ENCODE measurements around the gene POLD1. TPM values are rescaled to one million over a fixed set of nuclear protein-coding genes. Genes with fewer than 3 reads are reported as not detected.

The POLD1 gene
- total and polyA plus RNA-seq, 2 of the 13 experiments (the other 11 are each of a cell fraction or from before 2014, with no cell fraction given): 17.4 to 54.0 TPM

GRCh38 chr19:50349277-50350057, 34.7 kb upstream of the POLD1 start (continued):
- TF ChIP-seq, protein P1, sequence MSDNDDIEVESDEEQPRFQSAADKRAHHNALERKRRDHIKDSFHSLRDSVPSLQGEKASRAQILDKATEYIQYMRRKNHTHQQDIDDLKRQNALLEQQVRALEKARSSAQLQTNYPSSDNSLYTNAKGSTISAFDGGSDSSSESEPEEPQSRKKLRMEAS (IDR thresholded peaks at IDR 0.05): peak; percentile 62
- no peak for TF ChIP-seq BCL6 (CRISPR knock-in tag; IDR thresholded peaks at IDR 0.05)
- TF ChIP-seq PLRG1 (conservative IDR thresholded peaks at IDR 0.05): no peak
- TF ChIP-seq PLSCR1 (CRISPR knock-in tag; IDR thresholded peaks at IDR 0.05; ENCODE audit: borderline replicate concordance): no peak
- TF ChIP-seq SP1 (IDR thresholded peaks at IDR 0.05): no peak
- no peak for TF ChIP-seq SP1 (CRISPR knock-in tag; IDR thresholded peaks at IDR 0.05)
- TF ChIP-seq HDAC2 (CRISPR knock-in tag; IDR thresholded peaks at IDR 0.05): no peak
- TF ChIP-seq HDAC6 (IDR thresholded peaks at IDR 0.05; ENCODE audit: low read depth, low read length): no peak
- no peak for TF ChIP-seq RNF219 (CRISPR knock-in tag; IDR thresholded peaks at IDR 0.05)
- TF ChIP-seq, protein P2, sequence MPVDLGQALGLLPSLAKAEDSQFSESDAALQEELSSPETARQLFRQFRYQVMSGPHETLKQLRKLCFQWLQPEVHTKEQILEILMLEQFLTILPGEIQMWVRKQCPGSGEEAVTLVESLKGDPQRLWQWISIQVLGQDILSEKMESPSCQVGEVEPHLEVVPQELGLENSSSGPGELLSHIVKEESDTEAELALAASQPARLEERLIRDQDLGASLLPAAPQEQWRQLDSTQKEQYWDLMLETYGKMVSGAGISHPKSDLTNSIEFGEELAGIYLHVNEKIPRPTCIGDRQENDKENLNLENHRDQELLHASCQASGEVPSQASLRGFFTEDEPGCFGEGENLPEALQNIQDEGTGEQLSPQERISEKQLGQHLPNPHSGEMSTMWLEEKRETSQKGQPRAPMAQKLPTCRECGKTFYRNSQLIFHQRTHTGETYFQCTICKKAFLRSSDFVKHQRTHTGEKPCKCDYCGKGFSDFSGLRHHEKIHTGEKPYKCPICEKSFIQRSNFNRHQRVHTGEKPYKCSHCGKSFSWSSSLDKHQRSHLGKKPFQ (CRISPR knock-in tag; IDR thresholded peaks at IDR 0.05; ENCODE audit: insufficient replicate concordance): no peak
- no peak for TF ChIP-seq ATF6 (CRISPR knock-in tag; conservative IDR thresholded peaks at IDR 0.05)
- 0 out of 2 replicates have a peak, but pooled peaks have one; percentile 23 for TF ChIP-seq ZNF563 (CRISPR knock-in tag; IDR thresholded peaks at IDR 0.05)
- no peak for TF ChIP-seq ZNF10 (CRISPR knock-in tag; IDR thresholded peaks at IDR 0.05; ENCODE audit: borderline replicate concordance, low read depth)
- TF ChIP-seq, protein P3, sequence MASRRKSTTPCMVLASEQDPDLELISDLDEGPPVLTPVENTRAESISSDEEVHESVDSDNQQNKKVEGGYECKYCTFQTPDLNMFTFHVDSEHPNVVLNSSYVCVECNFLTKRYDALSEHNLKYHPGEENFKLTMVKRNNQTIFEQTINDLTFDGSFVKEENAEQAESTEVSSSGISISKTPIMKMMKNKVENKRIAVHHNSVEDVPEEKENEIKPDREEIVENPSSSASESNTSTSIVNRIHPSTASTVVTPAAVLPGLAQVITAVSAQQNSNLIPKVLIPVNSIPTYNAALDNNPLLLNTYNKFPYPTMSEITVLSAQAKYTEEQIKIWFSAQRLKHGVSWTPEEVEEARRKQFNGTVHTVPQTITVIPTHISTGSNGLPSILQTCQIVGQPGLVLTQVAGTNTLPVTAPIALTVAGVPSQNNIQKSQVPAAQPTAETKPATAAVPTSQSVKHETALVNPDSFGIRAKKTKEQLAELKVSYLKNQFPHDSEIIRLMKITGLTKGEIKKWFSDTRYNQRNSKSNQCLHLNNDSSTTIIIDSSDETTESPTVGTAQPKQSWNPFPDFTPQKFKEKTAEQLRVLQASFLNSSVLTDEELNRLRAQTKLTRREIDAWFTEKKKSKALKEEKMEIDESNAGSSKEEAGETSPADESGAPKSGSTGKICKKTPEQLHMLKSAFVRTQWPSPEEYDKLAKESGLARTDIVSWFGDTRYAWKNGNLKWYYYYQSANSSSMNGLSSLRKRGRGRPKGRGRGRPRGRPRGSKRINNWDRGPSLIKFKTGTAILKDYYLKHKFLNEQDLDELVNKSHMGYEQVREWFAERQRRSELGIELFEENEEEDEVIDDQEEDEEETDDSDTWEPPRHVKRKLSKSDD (CRISPR knock-in tag; IDR thresholded peaks at IDR 0.05; ENCODE audit: low read depth): 0 out of 2 replicates have a peak, but pooled peaks have one; percentile 23

Measured in HepG2 (cell line).